Activated CD4-positive, CD25-positive, alpha-beta regulatory T cell (primary cell): ENCODE measurements around the gene JKAMP.
A peak's percentile ranks its signal among the peaks of the same experiment; 100 is the strongest.
"Not testable (repeated sequence)": the region's sequence is repeated elsewhere in the genome, so short reads cannot be mapped to it uniquely, and the experiment has no call there.

Experiments used
- DNase-seq, 4 experiments: peaks; one replicate each; lab custom pipeline; 2025; lab: John Stamatoyannopoulos, UW

JKAMP gene

GRCh38 chr14:59483819-59484638 lies at the start of gene JKAMP, which contains the start of gene L3HYPDH:
TSS of gene JKAMP (plus strand) at chr14:59484517. CDS start at chr14:59484590, 73 bp downstream.
TSS of gene L3HYPDH (minus strand) at chr14:59484408. CDS start at chr14:59484316, 92 bp downstream.
- peak; percentile 96 to 97 (median 96) for DNase-seq

DNA sequence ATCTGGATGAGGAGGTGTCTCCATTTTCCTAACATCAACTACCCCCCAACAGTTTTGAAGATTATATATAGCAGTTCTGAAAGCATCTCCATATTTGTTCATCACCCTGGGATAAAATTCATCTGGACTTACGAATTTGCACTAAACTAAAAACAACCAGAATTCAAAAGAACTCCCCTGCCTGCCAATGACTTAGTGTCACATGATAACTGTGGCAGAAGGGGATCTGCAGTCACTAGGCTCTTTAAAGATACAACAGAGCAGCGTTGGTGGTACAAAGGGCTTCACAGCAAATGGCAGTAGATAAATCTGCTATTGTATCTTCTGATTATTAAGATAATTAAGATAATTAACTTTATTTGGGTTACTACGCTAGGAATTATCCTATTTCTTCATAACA lies 49.2 kb upstream of the JKAMP start:
- no peak for DNase-seq

GRCh38 chr14:59435987-59436386 lies 48.3 kb upstream of the JKAMP start:
- no peak for DNase-seq

DNA sequence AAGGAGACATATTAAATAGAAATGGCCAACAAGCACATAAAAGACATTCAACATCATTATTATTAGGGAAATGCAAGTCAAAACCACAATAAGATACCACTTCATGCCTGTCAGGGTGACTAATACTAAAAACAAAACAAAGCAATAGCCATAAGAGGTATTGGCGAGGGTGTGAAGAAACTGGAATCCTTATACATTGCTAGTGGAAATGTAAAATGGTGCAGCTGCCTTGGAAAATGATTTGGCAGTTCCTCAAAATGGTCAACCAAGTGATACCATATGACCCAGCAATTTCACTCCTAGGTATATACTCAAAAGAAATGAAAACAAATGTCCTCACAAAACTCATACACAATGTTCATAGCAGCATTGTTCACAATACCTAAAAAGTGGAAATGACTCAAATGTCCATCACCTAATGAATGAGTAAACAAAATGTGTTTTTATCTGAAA lies 46.1 kb upstream of the JKAMP start:
- DNase-seq: no peak

- DNase-seq: no peak
Measured at GRCh38 chr14:59439256-59439965, 44.9 kb upstream of the JKAMP start.

- DNase-seq: not testable (repeated sequence)
Measured at GRCh38 chr14:59448673-59449072, 35.6 kb upstream of the JKAMP start.

DNA sequence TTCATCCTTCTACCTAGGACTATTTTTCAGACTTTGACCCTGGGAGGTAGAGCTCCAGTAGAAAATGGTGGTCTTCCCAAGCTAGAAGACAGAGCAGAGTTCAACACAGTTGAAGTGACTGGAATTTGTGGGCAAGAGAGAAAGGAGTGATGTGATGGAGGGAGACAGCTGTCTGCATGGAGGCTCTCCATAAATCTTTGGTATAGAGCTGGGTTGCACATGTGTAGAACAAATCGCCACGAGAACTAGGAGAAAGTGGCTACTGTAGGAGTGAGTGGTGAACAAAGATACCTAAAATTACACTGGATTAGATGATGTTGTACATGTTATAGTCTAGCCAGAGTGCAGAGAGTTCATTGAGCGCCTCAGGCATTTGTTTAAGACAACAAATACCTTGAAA lies 33.6 kb upstream of the JKAMP start:
- no peak for DNase-seq

DNA sequence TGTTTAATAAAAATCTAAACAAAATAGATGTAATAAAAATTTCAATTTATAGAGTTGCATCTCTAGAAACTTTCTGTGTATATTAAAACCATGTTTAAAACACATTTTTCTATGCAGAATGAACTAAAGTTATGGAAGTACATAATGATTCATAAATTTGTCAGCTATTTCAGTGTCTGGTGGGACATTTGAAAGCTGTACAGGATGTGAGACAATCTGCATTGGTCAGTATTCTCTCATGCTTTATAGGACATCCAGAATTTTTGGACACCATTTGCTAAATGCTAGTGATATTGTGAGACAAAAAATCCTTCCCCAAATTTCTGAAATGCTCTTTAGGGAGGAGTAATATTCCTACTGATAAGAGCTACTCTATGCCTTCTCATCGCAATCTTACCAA lies 32.5 kb upstream of the JKAMP start:
- no peak for DNase-seq

DNA sequence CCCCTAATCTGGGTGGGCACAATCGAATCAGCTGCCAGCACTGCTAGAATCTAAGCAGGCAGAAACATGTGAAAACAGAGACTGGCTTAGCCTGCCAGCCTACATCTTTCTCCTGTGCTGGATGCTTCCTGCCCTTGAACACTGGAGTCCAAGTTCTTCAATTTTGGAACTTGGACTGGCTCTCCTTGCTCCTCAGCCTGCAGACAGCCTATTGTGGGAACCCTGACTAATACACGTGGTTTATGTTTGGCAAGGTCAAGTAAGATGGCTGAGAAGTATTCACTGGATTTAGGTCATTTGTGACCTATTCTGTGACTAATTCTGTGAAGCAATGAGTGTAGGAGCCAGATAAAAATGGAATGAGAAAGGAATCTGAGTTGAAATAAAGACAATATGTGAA lies 30.2 kb upstream of the JKAMP start:
- no peak for DNase-seq

DNA sequence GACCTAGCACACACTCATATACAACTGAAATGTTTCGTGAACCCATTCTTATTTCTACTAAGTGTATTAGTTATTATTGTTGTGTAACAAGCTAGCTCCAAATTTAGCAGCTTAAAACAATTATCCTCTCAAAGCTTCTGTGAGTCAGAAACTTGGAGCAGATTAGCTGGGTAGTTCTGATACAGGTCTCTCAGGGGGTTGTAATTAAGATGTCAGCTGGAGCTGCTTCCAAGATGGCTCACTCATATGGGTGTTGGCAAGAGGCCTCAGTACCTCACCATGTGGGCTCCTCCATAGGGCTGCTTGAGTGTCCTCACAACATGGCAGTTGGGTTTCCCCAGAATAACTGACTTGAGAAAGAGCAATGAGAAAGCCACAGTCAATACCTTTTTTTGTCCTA lies 28.9 kb upstream of the JKAMP start:
- no peak for DNase-seq

GRCh38 chr14:59458486-59458885 lies 25.8 kb upstream of the JKAMP start:
- no peak for DNase-seq

- DNase-seq: no peak
Measured at GRCh38 chr14:59460378-59460777, 23.9 kb upstream of the JKAMP start.

DNA sequence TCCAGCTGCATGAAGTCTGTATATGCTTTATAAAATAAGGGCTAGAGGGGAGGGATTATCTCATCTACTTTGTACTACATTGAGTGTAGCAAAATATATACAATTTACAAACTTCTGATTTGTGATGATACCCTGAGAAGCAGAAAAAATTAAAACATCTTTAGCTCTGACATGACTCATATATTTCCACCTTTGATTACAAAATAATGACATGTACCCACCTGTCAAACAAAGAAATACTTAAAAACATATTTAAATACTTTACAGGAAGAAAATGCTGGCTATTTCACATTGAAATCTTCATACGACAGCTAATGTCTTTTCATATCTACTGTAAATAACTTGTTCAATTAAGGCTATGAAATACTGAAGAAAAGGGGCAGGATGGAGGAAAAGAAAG lies 22.4 kb upstream of the JKAMP start:
- no peak for DNase-seq

GRCh38 chr14:59463787-59464485 lies 20.4 kb upstream of the JKAMP start:
- DNase-seq: peak in 2 of 4 experiments; percentile 6 to 11

GRCh38 chr14:59464486-59465315 lies 19.6 kb upstream of the JKAMP start:
- DNase-seq: peak in 1 of 4 experiments; percentile 20

DNA sequence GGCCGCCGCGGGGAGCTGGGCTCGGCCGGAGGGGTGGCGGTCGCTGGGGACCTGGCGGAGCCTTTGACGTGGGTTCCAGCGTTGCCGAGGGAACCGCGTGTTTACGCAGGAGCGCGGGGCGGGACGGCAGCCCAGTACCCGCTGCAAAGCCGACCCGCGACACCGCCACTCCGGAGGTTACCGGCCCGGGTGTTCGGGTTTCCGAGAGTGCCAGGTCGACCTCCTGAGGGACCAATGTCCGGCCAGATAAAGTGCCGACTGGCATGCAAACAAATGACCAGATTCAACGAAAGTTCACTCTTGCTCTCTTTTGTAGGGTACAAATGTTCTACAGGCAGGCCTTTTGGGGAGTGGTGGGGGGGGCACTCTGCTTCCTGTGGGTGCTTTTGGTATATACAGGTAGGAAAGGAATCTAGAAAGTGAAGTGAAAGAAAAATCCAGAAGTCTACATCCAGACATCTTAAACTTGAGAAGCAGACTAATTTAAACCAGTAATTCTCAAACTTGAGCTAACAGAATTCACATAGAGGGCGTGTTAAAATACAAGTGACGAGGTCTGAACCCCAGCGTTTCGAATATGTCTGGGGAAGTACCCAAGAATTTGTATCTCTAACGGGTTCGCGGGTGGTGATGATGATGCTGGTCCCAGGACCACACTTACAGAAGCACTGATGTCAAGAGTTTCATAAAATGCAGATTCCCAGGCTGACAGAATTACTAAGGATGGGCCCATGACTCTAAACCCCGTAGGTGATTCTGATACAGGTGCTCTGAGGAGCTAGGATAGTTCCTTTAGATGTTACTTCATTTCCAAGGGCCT lies 18.8 kb upstream of the JKAMP start, which contains the start of gene GPR135:
Gene GPR135, minus strand, starts transcription at position 65 of the 820 bp plus-strand sequence. CDS start 154 bp downstream, outside the sequence.
- peak in 1 of 4 experiments; percentile 29 for DNase-seq

- no peak for DNase-seq
Measured at GRCh38 chr14:59474172-59474571, 10.1 kb upstream of the JKAMP start.

DNA sequence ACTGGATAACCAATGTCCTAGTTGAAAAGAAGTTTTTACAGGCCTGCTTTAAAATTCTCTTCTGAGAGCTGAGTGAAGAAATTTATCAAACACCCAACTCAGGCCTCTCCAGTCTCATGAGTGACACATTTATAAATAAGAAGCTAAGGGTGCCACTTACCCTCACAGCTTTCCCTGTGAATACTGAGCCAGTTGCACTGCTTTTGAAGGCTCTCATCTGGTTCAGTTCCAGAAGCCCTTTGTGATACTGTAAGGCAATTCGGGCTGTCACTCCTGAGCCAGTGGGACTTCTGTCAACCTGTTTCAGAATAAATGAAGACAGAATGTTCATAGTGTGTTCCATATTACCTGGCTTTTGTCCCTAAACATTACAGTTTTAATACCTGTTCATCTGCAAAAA lies 8.6 kb upstream of the JKAMP start:
- no peak for DNase-seq

GRCh38 chr14:59478540-59478939 lies 5.8 kb upstream of the JKAMP start:
- no peak for DNase-seq

- DNase-seq: no peak
Measured at GRCh38 chr14:59480166-59480565, 4.2 kb upstream of the JKAMP start.

- no peak for DNase-seq
Measured at GRCh38 chr14:59481407-59481806, 2.9 kb upstream of the JKAMP start.
